Stimulated activated CD4-positive, alpha-beta T cell treated with anti-CD3 and anti-CD28 coated beads, Interleukin-1b, Interleukin-23, amount 100 ng/mL, for 24 hours (primary cell): Measurements from ENCODE around the gene JTB.
A peak's percentile ranks its signal among the peaks of the same experiment; 100 is the strongest.

Experiments
- DNase-seq, 4 experiments: peaks; one replicate each; pipeline ENCODE4 v3.0.0-alpha.2; 2020; ENCODE audit warnings: low read depth in 4 of 4, low spot score in 1 of 4

JTB gene

DNA sequence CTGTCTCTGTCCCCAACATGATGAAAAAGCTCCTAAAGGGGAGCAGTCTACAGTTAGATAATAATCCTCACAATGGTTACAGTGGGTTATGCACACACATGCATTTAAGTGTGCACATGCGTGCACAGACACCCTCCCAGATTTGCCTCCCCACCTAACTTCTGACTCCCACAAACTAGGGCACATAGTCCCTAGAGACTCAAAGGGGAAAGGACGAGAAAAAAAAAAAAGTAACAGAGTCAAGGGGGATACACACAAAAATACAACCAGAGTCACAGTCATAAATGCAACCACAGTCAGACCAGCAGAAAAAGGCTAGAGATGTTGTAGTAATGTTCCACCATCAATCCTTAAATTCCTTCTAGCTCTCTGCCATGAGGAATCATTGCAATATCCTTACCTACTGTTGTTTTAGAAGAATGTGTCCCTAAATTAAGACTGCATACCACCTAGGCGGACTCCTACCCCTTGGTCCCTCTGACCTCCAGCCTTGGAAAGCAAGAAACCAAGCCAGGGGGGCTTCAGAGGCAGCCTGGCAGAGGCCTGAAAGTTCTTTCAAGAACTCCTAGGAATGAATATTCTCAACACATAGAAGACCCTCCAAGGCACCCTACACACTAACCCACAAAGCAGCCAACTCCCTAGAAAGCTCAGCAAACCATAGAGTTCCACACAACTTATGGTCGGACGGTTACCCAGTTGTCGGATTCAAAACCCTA lies 20.3 kb downstream of the JTB start:
- DNase-seq, result no peak

DNA sequence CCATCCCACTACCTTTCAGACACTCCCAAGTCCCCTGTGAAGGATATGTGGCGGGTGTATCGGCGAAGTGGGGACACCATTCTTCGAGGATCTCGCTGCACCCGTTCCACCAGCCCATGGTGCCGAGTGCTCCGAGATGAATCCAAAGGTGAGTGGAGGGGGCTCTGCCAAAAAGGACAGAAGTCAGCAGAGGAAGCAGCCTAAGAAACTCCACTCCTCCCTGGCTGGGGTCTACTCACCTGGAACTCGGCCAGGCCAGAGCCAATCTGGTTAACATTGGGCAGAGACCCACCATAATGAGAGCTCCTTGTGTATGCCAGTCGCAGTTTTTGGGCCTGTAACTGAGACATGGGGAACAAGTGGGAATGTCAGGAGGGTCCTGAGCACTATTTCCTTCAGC lies 22.6 kb downstream of the JTB start:
- no peak for DNase-seq

DNA sequence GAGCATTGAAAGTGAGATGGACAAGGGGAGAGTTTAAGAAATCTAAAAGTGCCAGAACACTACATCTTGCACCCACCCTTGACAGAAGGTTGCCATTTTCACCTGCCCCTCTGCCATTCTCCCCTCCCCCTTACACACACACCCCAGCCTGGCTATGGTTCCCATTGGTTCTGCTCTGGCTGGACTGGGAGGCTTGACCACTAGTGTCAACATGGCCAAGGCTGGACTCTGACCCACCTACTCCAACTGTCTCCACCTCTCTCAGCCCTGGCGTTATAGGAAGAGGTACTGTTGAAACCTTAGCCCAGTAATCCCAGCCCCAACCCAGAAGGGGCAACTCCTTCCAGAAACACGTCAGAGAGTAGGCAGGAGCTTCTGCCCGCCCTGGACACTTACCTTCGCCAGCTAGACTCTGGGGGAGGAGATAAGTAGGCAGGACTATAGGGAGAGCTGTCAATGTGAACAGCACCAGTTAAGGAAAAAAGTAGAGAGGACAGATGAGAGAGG lies 23.6 kb downstream of the JTB start:
- no peak for DNase-seq

DNA sequence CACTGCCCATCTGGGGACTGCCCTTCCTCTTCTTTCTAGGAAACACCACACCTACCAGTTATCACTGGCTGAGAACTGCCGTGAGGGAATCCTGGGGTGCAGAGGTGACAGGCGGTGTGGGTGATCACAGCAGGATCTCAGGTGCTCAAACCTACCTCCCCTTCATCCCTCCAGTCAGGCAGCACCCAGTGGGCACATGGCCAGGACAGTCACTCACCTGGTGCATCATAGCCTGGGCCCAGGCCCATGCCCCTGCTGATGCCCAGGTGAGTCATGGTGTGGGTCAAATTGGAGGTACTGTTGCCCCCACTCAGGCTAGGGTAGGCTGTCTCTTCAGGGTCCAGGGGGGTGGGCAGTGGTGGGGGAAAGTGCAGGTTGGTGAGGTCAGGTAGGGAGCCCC lies 25.7 kb downstream of the JTB start:
- no peak for DNase-seq

DNA sequence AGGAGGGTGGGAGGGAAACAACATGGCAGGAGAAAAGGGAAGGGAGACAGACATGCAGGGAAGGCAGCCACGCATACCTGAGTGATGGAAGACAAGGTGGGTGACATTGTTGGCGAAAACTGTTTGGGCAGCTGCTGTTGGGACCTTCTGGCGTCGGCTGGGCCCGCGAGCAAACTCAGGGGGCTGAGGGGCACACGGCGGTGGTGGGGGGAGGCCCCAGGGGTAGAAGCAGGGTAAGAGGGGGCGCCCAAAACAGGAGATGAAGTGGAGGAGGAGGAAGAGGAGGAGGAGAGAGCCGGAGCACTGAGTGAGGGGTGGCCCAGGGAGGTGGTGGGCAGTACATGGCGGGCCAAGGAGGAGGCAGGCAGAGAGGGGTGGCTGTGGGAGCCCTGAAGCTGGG lies 26.3 kb downstream of the JTB start:
- no peak for DNase-seq

DNA sequence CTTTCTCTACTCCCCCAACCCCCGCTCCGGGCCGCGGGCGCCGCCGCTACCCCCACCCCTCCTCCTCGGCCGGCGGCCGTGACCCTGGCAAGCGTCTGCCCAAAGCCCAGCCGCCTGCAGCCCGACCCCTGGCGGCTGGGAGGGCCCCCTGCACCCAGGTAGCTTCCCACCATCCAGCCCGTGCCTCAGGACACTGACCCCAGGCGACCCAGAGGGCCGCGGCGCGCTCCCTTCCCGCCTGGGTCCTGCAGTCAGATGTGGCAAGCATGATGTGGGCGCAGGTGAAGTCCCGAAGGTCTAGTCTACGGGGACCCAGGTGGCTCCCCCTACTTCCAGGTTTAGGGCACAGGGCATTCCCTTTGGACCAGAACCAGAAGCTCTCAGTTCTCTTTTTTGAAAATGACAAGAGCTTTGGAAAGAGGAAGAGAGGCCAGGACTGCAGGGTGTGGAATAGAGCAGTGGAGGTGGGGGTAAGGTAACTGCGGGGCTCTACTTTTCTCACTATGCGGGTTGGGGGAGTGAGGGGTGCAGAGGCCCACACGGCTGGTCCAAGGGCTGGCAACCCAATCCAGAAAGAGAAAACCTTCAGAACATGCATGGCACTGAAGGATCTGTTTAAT lies 30.7 kb downstream of the JTB start, which contains the start of gene DENND4B:
Gene DENND4B, minus strand, starts transcription at position 97 of the 620 bp plus-strand sequence. CDS start 2,344 bp downstream, outside the sequence.
- DNase-seq, result peak; percentile 35 to 69 (median 55)

DNA sequence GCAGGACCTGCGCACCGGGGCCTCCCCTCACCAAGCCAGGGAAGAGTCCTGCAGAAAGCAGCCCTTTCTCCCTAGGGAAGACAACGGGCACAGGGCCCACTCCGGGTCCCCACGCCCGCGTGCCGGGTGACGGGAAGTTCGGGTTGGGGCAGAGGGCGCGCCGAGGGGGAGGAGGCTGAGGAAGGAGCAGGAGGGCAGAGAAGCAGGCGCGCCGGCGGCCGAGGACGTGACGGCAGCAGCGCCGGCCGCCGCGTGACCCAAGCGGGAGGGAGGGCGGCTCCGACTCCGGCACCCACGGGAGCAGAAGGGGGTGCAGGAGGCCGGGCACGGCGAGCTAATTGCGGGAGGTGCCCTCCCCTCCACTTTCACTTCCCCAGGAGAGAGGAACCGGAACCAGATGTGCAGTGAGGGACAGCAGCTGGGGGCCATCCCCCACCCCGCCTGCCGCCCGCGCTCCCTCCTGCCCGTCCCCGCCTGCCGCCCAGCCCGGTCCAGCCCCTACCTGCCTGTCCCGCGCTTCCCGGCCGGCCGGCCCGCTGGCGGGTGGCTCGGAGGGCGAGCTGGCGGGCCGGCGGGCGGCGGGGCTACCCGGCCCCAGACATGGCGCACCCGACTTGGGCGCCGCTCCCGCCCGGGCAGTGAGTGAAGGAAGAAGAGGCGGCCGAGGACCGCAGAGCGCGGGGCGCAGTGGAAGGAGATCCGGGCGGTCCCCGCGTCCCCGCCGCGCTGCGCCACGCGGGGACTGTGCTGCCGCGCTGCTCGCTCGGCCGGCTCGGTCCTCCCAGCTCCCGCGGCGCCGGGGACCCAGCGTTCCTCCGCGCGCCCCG lies 31.5 kb downstream of the JTB start:
- DNase-seq, result peak in 3 of 4 experiments; percentile 36 to 66 (median 53)

DNA sequence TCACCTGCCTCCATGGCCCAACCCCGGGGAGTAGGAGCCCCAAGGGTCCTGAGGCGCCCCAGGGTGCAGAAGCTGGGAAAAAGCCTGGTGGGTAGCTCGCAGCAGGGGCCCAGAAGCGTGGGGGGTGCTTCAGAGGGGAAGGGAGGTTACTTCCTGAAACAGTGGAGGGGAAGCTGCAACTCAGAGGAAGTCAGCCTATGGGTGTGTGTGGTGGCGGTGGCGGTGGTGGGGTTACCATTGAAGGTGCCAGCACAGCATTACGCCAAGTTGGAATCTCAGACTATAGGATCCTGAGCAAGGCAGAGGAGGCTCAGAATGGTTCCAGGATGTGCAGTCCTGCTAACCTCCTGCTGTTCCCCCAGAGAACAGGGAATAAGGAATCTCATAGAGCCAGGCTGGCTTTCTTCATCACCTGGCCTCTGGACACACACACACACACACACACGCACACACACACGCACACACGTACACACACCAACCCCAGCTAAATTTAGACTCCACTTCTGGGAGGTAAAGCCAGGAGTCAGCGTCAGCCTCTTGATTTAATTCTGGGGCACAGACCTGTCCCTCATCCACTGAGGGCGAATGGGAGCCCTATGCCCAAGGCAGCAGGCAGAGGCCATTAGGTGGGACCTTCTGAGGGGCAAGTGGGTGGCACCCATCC lies 32.2 kb downstream of the JTB start:
- peak in 3 of 4 experiments; percentile 33 to 68 (median 51) for DNase-seq

DNA sequence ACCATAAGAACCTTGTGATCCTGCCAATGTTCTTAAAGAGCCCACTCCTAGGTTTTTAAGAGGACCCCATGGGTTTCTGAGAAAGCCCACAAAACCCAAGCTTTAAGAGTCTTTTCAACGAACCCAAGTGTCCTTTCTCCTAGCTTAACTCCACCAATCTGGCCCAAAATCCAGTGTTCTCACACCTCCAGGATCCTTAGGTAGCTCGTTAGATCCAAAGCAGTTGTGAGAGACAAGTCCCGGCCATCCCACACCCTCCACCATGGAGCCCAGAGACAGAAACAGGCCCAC lies 32.7 kb downstream of the JTB start:
- DNase-seq, result no peak

DNA sequence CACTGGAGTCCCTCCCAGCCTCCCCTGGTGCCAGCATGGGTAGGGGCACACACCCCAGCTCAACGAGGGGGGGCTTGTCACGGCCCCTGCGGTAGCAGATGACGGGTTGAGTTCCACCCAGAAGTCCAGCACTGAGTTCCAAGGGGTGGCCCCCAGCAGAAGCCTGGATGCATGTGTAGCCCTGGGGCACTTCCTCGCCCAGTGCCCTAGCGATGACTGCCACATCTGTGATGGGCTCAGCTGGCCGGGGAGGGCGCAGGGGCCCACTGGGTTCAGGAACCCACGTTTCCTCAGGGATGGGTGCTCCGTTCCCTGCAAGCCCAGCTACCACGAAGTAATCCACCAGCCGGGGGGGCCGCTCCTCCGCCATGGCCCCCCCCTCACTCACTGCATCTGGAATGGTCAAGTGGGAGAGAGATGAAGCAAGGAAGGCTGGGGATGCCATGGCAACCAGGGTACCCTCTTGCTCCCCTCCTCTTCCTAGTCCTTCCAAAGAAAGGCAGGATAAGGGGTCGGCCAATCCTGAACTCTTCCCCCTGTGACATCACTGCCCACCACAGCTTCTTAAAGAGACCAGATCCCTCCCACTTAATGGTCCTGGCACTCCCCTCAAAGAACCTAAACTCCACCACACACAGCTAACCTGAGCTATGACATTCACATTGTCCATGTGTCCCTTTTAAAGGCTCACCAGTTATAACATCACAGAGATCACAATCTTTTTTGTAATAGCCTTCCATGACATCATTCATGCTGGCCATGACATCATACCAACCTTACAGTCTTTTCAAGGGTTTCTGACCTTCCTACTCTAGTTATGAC lies 33.3 kb downstream of the JTB start:
- DNase-seq, result no peak

DNA sequence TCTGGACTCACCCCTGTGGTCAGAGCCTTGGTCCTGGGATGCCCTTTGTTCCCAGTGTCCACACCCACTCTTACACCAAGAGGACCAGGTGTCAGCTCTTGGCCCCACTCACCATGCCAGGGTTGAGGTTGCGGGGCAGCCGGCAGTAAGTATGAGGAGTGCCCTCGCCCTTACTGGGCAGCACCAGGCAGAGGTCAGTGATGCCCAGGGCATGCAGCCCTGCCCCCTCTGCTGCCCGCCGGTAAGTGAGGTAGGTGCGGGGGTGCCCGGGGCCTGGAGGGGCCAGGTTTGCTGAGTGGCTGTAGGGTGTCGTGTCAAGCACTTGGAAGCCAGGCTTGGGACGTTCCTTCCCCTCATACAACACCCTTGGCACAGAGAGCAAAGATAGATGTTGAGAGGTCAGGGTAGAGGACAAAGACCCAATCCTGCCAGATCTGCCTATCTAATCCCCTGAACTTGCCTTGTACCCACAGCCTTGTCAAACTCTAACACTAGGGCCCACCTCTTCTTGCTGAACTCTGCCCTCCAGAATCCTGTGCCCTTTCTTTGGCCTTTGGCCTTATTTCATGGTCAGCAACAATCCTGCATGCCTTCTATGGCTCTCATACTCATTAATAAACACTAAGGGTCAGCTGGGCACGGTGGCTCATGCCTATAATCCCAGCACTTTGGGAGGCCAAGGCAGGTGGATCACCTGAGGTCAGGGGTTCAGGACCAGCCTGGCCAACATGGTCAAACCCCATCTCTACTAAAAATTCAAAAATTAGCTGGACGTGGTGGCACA lies 34.5 kb downstream of the JTB start:
- DNase-seq, result no peak

DNA sequence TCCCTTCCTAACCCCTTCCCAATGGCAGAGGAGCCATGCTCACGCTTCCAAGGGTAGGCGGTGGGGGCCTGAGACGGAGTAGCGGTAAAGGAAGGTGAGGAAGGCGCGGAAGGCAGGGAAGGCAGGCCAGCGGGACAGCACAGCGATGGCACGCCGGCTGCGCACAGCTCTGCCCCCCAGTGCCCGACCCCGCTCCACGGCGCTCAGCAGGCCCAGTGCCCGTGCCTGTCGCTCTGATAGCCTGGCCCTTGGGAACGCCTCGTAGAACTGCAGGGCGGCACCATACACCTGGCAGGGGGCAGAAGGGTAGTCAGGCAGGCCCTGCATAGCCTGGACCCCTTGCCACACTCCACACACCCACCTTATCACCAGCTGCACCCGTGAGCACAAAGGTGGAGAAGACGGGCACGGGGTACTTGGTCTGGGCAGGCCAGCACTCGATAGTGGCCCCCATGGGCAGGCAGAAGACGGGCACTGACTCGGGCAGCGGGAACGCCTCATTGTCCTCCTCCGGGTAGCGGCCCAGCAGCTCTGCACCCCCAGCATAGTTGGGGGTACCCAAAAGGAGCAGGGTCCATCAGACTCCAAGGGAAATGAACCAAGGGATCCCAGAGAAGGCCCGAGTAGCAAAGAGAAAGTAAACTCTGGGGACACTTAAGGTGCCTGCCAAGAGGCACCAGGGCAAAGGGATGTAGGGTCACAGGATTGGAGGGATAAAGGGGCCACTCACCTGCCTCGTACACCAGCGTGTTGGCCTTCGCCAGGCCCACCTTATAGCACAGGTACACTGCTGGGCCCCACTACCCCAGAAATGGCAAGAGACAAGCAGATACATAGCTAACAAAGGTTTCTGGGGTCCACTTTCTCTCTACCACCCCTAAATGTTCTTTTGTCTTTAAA lies 35.4 kb downstream of the JTB start:
- no peak for DNase-seq

DNA sequence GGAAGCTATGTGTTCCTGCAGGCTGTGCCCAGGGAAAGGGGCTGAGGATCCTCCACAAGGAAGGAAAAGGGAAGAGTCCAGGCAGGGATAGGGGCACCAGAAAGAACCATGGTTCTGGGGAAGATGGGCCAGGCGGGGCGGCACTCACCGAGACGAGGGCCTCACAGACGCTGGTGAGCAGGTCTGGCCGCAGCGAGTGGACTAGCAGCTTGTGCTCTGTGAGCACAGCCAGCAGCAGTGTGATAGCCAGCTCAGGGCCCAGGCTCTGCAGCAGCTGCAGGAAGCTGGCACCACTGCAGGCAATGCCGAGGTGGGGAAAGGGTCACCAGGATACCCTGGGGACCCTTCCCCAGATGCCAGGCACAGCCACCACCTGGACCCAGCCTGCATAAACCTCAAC lies 36.7 kb downstream of the JTB start:
- DNase-seq, result no peak

DNA sequence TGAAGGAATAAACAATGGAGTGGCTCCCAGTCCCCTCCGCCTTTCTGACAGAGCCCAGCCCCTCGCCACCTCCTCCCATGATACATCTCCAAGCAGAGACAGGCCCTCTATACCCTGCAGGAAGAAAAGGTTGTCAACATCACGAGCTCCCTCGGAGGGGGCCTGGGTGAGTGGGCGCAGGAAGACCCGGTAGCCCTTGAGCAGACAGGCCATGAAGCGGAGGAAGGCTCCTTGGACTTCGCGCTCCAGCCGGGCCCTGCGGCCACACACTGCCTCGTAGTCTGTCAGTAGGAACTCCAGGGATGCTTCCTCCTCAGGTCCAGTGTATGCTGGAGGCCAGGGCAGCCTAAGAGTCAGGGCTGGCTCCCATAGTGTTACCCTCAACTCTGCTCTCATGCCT lies 38.0 kb downstream of the JTB start:
- DNase-seq, result no peak

DNA sequence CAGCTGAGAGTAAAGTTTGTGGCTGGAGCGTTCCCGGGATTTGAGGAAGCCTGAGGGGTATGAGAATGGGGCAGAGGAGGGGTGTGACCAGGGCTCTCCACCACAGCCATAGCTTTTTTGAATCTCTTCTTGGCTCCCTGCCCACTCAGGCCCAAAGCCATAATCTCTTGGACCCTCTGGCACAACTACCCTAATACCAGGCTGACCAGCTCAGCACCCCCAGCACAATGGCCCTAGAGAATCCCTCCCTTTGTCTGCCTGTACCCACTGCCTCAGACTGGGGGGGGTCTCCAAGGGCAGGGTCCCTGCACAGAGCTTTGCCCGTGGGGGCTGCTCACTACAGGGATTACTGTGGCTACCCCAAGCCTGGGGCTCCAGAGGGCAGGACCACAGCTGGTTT lies 38.5 kb downstream of the JTB start:
- no peak for DNase-seq

DNA sequence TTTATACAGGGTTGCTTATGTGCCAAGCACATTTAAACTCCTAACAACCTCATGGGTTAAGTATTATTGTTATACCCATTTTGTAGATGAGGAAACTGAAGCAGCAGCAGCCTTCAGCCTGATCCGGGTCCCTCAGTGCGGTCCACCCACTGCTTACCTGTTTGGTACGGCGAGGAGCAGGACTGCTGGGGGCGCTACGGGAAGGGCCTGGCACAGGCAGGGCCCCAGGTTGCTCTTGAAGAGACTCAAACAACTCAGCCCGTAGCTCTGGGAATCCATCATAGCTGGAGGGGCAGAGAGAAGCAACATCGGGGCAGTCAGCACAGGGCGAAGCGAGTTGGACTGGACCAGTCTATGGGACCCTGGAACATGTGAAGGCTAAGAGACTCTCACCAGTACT lies 40.1 kb downstream of the JTB start:
- DNase-seq, result no peak

DNA sequence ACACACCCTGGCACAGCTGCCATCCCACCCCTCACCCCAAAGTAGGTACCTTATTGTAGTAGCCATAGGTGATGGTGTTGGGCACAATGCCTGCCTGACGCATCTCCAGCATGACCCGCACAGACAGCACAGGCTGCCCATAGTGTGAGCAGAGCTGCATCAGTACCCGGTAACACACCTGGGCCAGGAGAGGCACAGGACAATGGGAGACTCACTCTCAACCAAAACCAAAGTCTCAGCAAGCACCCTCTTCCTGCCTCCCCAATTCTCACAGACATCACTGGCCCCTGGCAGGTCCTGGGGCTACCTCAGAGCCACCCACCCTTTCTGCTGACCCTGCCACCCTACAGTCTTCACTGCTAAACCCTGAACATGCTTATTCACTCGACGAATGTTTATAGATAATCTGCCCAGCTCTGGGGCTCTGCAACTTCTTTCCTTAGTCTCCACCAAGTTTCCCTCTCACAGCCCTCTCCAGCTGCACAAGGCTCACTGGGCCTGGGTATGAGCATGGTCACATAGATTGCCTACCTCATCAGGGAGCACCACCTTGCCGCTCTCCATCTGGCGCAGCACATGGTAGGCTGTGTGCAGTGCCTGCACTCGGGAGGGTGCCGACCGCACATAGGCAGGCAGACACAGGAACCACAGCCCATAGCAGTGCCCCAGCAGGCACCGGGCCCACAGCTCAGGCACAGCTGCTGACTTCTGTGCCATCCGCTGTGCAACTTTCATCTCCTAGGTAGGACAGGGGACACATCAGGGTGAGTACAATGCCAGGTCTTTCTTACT lies 41.3 kb downstream of the JTB start:
- DNase-seq, result no peak

DNA sequence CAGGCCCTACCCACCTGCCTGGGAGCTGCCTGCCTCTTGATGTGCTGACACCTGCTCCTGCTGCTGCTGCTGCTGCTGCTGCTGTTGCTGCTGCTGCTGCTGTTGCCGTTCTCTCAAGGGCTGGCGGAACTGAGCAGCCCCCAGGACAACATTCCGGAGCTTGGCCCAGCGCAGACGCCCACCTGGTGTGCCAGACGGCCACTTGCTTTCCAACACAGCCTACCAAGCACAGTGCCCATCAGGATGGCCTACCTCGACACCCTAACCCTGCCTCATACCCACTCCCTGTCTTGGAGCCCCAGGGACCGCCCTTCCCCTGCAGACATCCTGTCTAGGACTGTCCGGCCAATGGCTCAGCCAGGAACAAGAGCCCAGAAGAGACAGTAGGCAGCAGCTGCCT lies 42.7 kb downstream of the JTB start:
- no peak for DNase-seq
